ENCODE measurements around the gene PHTF2.
"Not testable (repeated sequence)": the region's sequence is repeated elsewhere in the genome, so short reads cannot be mapped to it uniquely, and the experiment has no call there.

PHTF2 gene

DNA sequence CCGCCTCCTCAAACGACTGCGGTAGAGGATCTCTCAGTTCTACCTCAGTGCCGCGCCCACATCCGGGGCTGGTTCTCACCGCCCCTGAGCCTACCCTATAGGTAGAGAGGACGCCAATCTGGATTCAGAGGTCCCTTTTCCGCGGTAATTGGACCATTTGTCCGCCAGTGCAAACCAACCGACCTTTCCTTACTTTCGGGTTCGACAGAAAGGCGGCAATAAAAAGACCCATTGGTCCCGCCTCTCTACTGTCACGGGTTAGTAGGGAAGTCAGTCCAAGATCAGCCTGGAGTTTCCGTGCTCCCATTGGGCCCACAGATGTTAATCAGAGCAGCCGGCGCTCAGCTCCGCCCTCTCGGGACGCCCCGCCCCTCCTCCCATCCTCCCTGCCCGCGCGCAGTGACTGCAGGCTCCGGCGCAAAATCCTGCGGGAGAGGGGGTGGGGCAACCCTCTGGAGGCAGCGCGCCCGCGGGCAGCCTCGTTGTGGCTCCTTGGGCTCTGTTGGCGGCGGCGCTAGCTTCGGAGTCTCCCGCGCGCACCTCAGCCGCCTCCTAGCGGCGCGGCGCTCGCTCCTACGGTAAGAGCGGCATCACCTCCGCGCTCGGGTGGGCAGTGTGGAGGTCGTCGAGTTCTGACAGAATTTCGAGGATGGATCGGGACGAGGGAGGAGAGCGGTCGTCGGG is at the start of gene PHTF2, which contains the start of gene TMEM60:
TSS of gene PHTF2 (plus strand) at position 380 of the 684 bp plus-strand sequence.
TSS of gene TMEM60 (minus strand) at position 41 of the 684 bp plus-strand sequence. CDS start 4,061 bp downstream, outside the sequence.
- DNase-seq, result peak; percentile 94

GRCh38 chr7:77752016-77752415 is 46.6 kb upstream of the PHTF2 start:
- DNase-seq, result no peak

- DNase-seq, result no peak
These were observed 45.4 kb upstream of the PHTF2 start for GRCh38 chr7:77753173-77753572.

- no peak for DNase-seq
These were observed 41.0 kb upstream of the PHTF2 start for GRCh38 chr7:77757589-77757988.

DNA sequence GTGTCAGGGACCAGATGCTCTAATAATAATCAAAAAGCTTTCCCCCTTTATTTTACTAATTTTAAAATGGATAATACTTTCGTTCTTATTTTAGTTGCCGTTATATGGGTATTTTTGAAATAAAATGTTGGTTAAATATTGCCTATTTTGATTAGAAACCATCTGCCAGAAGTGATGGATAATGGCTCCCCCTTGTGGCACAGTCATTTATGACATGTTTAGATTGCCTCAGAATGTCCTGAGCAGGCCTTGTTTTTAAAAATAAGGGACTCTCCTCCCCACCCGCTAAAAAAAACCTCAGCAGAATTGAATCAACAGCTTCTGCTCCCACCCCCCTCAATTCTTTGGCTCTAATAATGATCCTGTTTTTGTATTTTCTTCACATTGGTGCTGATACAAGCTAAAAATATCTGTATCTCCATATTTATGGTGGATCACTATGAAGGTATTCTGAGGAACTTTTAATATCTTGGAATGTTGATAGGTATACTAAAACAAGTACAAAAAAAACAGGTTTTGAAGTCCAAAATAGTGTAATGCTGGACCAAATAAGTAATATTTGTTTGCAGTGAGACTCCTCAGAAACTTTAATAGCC is 39.2 kb upstream of the PHTF2 start:
- peak; percentile 73 for DNase-seq

DNA sequence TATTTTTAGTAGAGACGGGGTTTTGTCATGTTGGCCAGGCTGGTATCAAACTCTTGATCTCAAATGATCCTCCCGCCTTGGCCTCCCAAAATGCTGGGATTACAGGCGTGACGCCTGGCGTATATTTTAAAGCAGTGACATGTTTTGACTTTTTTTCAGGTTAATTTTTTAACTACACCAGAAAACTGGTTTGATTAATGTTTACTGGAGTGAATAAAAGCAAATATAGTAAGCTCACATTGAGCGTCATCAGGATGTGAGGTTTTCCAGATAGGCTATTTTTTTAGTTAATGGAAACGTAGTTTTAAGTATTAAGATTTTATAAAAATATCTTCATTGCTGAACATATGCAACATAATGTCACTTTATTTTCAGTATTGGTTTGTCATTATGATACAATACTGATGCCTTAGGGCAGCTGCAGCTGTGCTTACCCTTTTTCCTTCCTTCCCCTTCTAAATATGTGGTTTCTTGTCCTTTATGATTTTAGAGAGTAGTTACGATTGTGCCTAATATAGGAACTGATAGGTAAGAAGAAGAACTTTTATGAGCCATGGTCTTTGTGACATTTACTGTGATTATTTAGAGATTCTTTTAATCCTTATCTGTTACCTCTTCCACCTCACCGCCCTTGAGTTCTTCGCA is 37.6 kb upstream of the PHTF2 start:
- DNase-seq, result no peak

DNA sequence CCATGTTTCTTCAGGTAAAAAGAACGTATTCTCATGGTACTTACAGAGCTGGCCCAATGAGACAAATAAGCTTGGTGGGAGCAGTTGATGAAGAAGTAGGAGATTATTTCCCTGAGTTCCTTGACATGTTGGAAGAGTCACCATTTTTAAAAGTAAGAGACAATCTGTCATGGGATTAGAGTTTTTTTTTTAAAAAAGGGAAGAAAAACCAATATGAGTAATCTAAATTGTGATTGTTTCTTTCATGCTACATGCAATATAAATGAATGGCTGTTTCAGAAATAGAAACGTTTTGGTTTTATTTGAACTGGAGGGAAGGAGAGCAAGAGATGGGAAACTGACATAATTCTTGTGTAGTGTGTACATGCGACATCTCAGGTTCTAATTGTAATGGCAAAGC is 33.1 kb upstream of the PHTF2 start:
- no peak for DNase-seq

DNA sequence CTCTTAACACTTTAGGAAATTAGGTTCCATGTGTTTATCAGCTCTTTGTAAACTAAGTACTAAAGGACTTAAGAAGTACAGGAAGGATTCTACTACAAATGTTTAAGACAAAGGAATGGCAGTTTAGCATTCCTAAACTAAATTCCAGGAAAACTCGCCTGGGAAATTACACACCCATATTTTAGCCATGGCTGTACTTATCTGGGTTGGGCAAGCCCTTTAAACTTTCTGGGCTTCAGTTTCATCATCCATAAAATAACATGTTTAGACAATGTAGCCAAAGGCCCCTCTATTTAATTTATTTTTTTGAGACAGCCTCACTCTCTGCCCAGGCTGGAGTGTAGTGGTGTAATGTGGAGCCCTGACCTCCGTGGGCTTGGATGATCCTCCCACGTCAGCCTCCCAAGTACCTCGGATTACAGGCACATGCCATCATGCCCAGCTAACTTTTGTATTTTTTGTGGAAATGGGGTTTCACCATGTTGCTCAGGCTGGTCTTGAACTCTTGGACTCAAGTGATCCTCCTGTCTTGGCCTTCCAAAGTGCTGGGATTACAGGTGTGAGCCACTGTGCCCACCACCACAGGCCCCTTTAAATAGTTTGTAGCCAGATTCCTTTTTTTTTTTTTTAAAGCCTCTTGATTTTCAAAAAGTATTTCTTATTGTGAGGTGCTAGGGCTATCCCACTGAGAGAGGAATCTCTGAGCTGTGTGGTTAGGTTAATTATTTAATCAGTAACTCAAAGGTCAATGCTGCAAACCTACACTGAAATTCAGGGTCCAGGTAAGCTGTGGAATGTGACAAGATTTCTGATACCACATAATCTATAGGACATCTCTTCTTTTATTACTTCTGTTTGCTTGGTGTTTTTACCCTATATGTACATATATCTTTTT is 32.4 kb upstream of the PHTF2 start:
- no peak for DNase-seq

GRCh38 chr7:77766801-77767605 is 31.6 kb upstream of the PHTF2 start:
- DNase-seq, result no peak

DNA sequence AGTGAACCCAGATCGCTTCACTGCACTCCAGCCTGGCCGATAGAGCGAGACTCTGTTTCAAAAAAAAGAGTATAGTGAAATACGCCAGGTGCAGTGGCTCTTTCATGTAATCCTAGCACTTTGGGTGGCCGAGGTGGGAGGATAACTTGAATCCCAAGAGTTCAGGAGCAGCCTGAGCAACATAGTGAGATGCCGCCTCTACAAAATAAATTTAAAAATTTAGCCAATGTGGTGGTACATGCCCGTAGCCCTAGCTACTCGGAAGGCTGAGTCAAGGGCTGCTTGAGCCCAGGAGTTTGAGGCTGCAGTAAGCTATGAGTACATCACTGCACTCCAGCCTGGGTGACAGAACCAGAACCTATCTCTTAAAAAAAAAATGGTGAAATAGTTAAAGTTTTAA is 28.3 kb upstream of the PHTF2 start:
- no peak for DNase-seq

DNA sequence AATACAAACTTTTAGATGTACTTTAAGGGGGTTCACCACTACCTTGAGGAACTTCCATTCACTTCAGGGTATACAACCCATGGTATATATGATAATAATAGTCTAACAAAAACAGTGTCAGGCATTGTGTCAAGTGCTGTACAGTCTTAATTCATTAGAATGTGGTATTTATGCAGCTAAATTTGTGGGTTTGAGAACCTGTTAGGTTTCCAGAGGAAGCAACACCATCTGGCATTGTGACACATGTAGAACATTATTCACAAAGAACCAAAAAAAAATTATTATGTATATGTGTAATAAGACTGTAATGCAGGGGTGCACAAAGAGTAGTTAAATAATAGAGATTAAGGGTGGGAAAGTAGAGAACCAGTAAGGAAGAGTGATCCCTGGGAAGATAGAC is 26.7 kb upstream of the PHTF2 start:
- DNase-seq, result no peak

GRCh38 chr7:77778535-77778934 is 20.0 kb upstream of the PHTF2 start:
- no peak for DNase-seq

- no peak for DNase-seq
These were observed 16.2 kb upstream of the PHTF2 start for GRCh38 chr7:77782383-77782782.

- no peak for DNase-seq
These were observed 15.5 kb upstream of the PHTF2 start for GRCh38 chr7:77783111-77783510.

GRCh38 chr7:77783545-77783944 is 15.0 kb upstream of the PHTF2 start:
- no peak for DNase-seq

DNA sequence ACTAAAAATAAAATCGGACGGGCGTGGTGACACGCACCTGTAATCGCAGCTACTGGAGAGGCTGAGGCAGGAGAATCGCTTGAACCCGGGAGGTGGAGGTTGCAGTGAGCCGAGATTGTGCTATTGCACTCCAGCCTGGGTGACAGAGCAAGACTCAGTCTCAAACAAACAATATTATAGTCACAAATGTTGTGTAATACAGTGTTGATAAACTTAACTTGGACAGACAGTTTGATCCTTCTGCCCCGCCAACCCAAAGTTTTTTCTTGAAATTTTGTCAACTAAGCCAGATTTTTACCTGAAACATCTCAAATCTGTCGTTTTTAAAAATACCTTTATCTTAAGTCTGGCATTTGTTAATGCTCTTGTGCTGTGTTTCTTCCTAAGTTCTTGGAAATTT is 14.1 kb upstream of the PHTF2 start:
- DNase-seq, result not testable (repeated sequence)

DNA sequence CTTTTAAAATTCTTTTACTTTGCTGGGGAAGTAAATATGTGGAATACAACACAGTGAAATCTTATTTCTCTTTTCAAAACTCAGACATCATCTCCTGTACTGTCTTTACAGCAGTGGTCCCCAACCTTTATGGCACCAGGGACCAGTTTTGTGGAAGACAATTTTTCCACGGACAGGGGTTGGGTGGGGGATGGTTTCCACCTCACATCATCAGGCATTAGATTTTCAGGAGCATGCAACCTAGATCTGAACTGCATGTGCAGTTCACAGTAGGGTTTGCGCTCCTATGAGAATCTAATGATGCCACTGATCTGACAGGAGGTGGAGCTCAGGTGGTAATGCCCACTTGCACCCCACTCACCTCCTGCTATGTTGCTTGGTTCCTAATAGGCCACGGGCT is 12.6 kb upstream of the PHTF2 start:
- DNase-seq, result no peak

- no peak for DNase-seq
These were observed 11.8 kb upstream of the PHTF2 start for GRCh38 chr7:77786741-77787140.

DNA sequence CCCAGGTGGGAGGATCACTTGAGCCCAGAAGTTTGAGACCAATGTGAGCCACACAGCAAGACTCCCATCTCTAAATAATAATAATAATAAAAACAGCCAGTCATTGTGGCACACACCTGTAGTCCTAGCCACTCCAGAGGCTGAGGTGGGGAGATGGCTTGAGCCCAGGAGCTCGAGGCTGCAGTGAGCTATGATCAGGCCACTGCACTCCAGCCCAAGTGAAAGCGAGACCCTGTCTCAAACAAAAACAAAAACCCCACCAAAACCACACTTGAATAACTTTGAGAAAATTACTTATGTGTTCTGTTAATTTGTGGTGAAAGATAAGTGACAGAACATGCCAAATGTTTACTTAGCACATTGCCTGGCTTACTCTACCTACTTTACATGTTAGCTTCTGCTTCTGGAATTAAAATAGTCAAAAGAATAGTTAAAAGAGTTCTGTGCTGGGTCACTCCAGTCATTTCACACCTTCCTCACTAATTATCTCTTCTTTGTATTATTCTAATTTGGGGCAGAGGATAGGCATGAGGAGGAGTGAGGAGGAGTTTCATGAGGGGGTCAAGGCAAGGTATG is 10.2 kb upstream of the PHTF2 start:
- DNase-seq, result no peak

- DNase-seq, result no peak
These were observed 7.2 kb upstream of the PHTF2 start for GRCh38 chr7:77791336-77791735.

- no peak for DNase-seq
These were observed 6.6 kb upstream of the PHTF2 start for GRCh38 chr7:77791956-77792355.

GRCh38 chr7:77794000-77794399 is 4.6 kb upstream of the PHTF2 start:
- DNase-seq, result no peak

All from activated CD8-positive, alpha-beta memory T cell treated with anti-CD3 and anti-CD28 coated beads for 24 hours (primary cell).